ENCODE data around the gene RHOF. TPM values are rescaled to one million over a fixed set of nuclear protein-coding genes. Genes with fewer than 3 reads are reported as not detected.
"Not testable (repeated sequence)": the region's sequence is repeated elsewhere in the genome, so short reads cannot be mapped to it uniquely, and the experiment has no call there.

RHOF gene
- total and polyA plus RNA-seq, 5 donors from 2014 or later, result 80.4 to 149 (median 96.4) TPM

DNA sequence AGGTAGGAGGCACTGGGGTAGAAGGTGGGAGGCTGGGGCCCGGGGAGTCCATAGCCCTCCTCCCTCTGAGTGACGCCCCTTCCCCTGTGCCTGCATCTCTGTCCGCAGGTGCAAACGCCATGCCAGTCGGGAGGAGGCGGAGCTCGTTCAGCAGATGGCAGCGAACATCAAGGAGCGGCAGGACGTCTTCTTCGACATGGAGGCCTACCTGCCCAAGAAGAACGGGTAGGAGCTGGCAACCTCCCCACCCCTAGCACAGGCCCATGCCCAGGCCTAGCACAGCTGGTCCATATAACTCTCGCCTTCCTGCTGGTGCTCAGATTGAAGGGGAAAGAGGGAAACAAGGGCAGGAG, 45.3 kb downstream of the RHOF start:
- H3K4me1 ChIP-seq (ENCODE audit: control insufficient read depth, insufficient read depth, low read length, poor library complexity, severe bottlenecking), result peaks cover 5% of the 10 kb centered on the region
- ATAC-seq (ENCODE audit: low read depth in 2 of 2), result no peak
- Mint-ChIP-seq H3K9me3 (peaks cover 0 to 1% (median 0%) of the 10 kb centered on the region in 7 donors), H3K36me3 (peaks cover 3% of the 10 kb centered on the region), H3K4me1 (peaks cover 0 to 7% (median 3%) of the 10 kb centered on the region in 4 donors), H3K27ac (peak overlapping the region in 1 of 3 donors; percentile 25), H3K4me3 (no peak overlapping the region), H3K27me3 (no peaks in the 10 kb centered on the region)
- H3K4me3 ChIP-seq (ENCODE audit: low read depth, low read length), result no peak overlapping the region
- no peaks in the 10 kb centered on the region for H3K27me3 ChIP-seq (ENCODE audit: control insufficient read depth, insufficient read depth, low read length)
- no peak for DNase-seq
- no peaks in the 10 kb centered on the region for H3K9me3 ChIP-seq (ENCODE audit: control insufficient read depth in 2 of 2, low read length in 2 of 2)
- no peak overlapping the region for H3K27ac ChIP-seq (ENCODE audit: insufficient read depth, low read length, poor library complexity, severe bottlenecking)
- H3K36me3 ChIP-seq (ENCODE audit: control insufficient read depth, insufficient read depth, low read length), result no peaks in the 10 kb centered on the region

DNA sequence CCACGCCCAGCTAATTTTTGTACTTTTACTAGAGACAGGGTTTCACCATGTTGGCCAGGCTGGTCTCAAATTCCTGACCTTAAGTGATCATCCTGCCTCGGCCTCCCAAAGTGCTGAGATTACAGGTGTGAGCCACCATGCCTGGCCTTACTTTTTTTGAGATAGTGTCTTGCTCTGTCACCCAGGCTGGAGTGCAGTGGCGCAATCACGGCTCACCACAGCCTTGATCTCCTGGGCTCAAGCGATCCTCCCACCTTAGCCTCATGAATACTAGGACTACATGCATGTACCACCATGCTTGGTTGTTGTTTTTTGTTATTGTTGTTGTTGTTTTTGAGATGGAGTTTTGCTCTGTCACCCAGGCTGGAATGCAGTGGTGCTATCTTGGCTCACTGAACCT, 47.9 kb downstream of the RHOF start:
- H3K27me3 Mint-ChIP-seq; H3K27ac Mint-ChIP-seq; H3K36me3 ChIP-seq (ENCODE audit: control insufficient read depth, insufficient read depth, low read length); H3K4me3 ChIP-seq (ENCODE audit: low read depth, low read length); H3K9me3 Mint-ChIP-seq; DNase-seq; H3K27me3 ChIP-seq (ENCODE audit: control insufficient read depth, insufficient read depth, low read length); H3K4me3 Mint-ChIP-seq; H3K27ac ChIP-seq (ENCODE audit: insufficient read depth, low read length, poor library complexity, severe bottlenecking); H3K9me3 ChIP-seq (ENCODE audit: control insufficient read depth in 2 of 2, low read length in 2 of 2); H3K36me3 Mint-ChIP-seq; H3K4me1 Mint-ChIP-seq; ATAC-seq (ENCODE audit: low read depth in 2 of 2); H3K4me1 ChIP-seq (ENCODE audit: control insufficient read depth, insufficient read depth, low read length, poor library complexity, severe bottlenecking): not testable (repeated sequence)

DNA sequence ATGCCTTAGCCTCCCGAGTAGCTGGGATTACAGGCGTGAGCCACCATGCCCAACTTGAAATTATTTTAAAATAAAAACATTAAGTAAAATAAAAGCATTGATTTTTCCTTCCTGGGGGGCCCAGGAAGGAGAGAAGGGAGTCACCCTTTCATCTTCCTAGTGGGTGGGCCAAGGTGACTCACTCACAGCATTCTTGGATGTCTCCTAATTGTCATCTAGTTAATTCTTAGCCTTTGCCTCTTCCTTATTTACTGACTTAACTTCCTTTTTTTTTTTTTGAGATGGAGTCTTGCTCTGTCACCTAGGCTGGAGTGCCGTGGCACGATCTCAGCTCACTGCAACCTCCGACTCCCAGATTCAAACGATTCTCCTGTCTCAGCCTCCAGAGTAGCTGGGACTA, 51.7 kb downstream of the RHOF start:
- Mint-ChIP-seq H3K27ac (no peak overlapping the region), H3K27me3 (no peaks in the 10 kb centered on the region), H3K36me3 (peaks cover 8% of the 10 kb centered on the region), H3K4me3 (no peak overlapping the region), H3K9me3 (no peaks in the 10 kb centered on the region), H3K4me1 (no peaks in the 10 kb centered on the region)
- Histone ChIP-seq H3K4me1 (ENCODE audit: control insufficient read depth, insufficient read depth, low read length, poor library complexity, severe bottlenecking) (no peaks in the 10 kb centered on the region), H3K9me3 (ENCODE audit: control insufficient read depth in 2 of 2, low read length in 2 of 2) (no peaks in the 10 kb centered on the region), H3K4me3 (ENCODE audit: low read depth, low read length) (no peak overlapping the region), H3K27me3 (ENCODE audit: control insufficient read depth, insufficient read depth, low read length) (no peaks in the 10 kb centered on the region), H3K36me3 (ENCODE audit: control insufficient read depth, insufficient read depth, low read length) (no peaks in the 10 kb centered on the region), H3K27ac (ENCODE audit: insufficient read depth, low read length, poor library complexity, severe bottlenecking) (no peak overlapping the region)
- DNase-seq (no peak), ATAC-seq (ENCODE audit: low read depth in 2 of 2) (no peak)

DNA sequence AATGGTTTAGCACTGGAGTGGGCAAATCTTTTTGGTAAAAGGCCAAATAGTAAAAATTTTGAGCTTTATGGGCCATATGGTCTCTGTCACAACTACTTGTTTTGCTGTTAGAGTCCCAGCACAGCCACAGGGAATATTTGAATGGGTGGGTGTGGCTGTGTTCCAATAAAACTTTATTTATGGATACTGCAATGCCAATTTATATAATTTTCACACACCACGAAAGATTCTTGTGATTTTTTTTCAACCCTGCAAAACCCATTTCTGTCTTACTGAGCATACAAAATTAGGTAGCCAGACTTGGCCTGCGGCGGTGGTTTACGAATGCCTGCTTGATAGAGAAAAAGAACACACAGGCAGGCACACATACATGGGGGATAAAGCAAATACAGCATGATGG, 52.6 kb downstream of the RHOF start:
- Mint-ChIP-seq H3K27me3 (no peaks in the 10 kb centered on the region), H3K36me3 (peaks cover 8% of the 10 kb centered on the region), H3K4me1 (no peaks in the 10 kb centered on the region), H3K4me3 (no peak overlapping the region), H3K9me3 (no peaks in the 10 kb centered on the region), H3K27ac (no peak overlapping the region)
- H3K4me1 ChIP-seq (ENCODE audit: control insufficient read depth, insufficient read depth, low read length, poor library complexity, severe bottlenecking), result no peaks in the 10 kb centered on the region
- DNase-seq (no peak), ATAC-seq (ENCODE audit: low read depth in 2 of 2) (no peak)
- H3K36me3 ChIP-seq (ENCODE audit: control insufficient read depth, insufficient read depth, low read length), result no peaks in the 10 kb centered on the region
- H3K4me3 ChIP-seq (ENCODE audit: low read depth, low read length), result no peak overlapping the region
- H3K9me3 ChIP-seq (ENCODE audit: control insufficient read depth in 2 of 2, low read length in 2 of 2), result no peaks in the 10 kb centered on the region
- no peak overlapping the region for H3K27ac ChIP-seq (ENCODE audit: insufficient read depth, low read length, poor library complexity, severe bottlenecking)
- no peaks in the 10 kb centered on the region for H3K27me3 ChIP-seq (ENCODE audit: control insufficient read depth, insufficient read depth, low read length)

DNA sequence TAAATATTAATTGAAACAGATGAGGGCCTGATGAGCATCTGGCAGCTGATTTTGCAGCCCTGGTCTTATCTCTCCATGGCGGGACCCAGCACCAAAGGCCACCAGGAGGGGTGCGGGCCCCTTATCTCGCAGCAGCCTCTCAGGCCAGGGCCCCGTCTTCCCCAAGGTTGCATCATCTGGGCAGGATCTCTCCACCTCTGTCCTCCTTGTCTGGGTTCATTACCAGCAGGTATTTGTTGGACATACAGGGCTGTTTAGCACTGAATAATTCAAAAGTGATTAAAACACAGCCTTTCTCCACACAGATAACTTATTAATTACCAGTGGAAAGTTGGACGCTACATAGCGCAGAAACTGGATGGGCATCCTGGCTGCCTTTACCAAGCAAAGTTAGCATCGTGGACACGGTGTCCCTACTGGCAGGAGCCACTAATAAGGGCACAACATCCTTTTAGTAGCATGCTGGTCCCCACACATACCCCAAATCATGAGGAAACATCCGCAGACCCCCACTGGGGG, 55.1 kb downstream of the RHOF start:
- Histone ChIP-seq H3K4me3 (ENCODE audit: low read depth, low read length) (no peak overlapping the region), H3K9me3 (ENCODE audit: control insufficient read depth in 2 of 2, low read length in 2 of 2) (no peaks in the 10 kb centered on the region), H3K27ac (ENCODE audit: insufficient read depth, low read length, poor library complexity, severe bottlenecking) (no peak overlapping the region), H3K4me1 (ENCODE audit: control insufficient read depth, insufficient read depth, low read length, poor library complexity, severe bottlenecking) (no peaks in the 10 kb centered on the region), H3K27me3 (ENCODE audit: control insufficient read depth, insufficient read depth, low read length) (no peaks in the 10 kb centered on the region), H3K36me3 (ENCODE audit: control insufficient read depth, insufficient read depth, low read length) (no peaks in the 10 kb centered on the region)
- Mint-ChIP-seq H3K27me3 (no peaks in the 10 kb centered on the region), H3K4me3 (no peak overlapping the region), H3K9me3 (no peaks in the 10 kb centered on the region), H3K4me1 (no peaks in the 10 kb centered on the region), H3K36me3 (peaks cover 5% of the 10 kb centered on the region), H3K27ac (no peak overlapping the region)
- DNase-seq (no peak), ATAC-seq (ENCODE audit: low read depth in 2 of 2) (no peak)

DNA sequence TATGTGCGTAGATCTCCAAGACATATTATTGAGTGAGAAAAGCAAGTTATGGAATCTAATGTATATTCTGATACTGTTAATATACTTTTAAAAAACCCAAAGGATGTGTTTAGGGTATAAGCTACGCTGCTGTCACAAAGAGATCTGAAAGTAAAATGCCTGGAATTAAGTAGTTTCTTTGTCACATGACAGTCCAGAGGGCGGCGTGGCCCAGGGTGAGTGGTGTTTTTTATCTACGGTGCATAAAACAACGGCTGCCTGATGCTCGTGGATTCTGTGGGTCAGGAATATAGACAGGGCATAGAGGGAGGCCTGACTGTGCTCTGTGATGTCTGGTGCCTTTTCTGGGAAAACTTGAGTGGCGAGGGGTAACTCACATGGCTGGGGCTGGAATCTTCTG, 59.6 kb downstream of the RHOF start:
- Mint-ChIP-seq H3K4me1 (no peaks in the 10 kb centered on the region), H3K9me3 (no peaks in the 10 kb centered on the region), H3K27ac (no peak overlapping the region), H3K36me3 (no peaks in the 10 kb centered on the region), H3K4me3 (no peak overlapping the region), H3K27me3 (no peaks in the 10 kb centered on the region)
- ATAC-seq (ENCODE audit: low read depth in 2 of 2) (no peak), DNase-seq (no peak)
- Histone ChIP-seq H3K4me1 (ENCODE audit: control insufficient read depth, insufficient read depth, low read length, poor library complexity, severe bottlenecking) (no peaks in the 10 kb centered on the region), H3K27me3 (ENCODE audit: control insufficient read depth, insufficient read depth, low read length) (no peaks in the 10 kb centered on the region), H3K4me3 (ENCODE audit: low read depth, low read length) (no peak overlapping the region), H3K27ac (ENCODE audit: insufficient read depth, low read length, poor library complexity, severe bottlenecking) (no peak overlapping the region), H3K9me3 (ENCODE audit: control insufficient read depth in 2 of 2, low read length in 2 of 2) (no peaks in the 10 kb centered on the region), H3K36me3 (ENCODE audit: control insufficient read depth, insufficient read depth, low read length) (no peaks in the 10 kb centered on the region)

DNA sequence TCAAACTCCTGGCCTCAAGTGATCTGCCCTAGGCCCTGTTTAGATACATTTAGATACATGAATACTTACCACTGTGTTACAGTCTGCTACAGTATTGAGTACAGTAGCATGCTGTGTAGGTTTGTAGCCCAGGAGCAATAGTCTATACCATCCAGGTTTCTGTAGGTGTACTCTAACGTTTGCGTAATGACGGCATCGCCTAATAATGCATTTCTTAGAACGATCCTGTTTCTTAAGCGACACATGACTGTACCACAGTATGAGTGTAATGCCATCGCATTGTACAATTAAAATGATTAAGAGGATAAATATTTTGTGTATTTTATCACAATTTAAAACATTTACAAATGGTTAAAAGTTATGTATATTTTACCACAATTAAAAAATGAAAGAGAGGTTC, 62.0 kb downstream of the RHOF start:
- Histone ChIP-seq H3K4me3 (ENCODE audit: low read depth, low read length) (no peak overlapping the region), H3K36me3 (ENCODE audit: control insufficient read depth, insufficient read depth, low read length) (no peaks in the 10 kb centered on the region), H3K9me3 (ENCODE audit: control insufficient read depth in 2 of 2, low read length in 2 of 2) (no peaks in the 10 kb centered on the region), H3K4me1 (ENCODE audit: control insufficient read depth, insufficient read depth, low read length, poor library complexity, severe bottlenecking) (no peaks in the 10 kb centered on the region), H3K27ac (ENCODE audit: insufficient read depth, low read length, poor library complexity, severe bottlenecking) (no peak overlapping the region), H3K27me3 (ENCODE audit: control insufficient read depth, insufficient read depth, low read length) (no peaks in the 10 kb centered on the region)
- H3K27me3 Mint-ChIP-seq, result no peaks in the 10 kb centered on the region
- ATAC-seq (ENCODE audit: low read depth in 2 of 2), result no peak
- no peaks in the 10 kb centered on the region for H3K4me1 Mint-ChIP-seq
- no peak overlapping the region for H3K4me3 Mint-ChIP-seq
- no peaks in the 10 kb centered on the region for H3K9me3 Mint-ChIP-seq
- no peak overlapping the region for H3K27ac Mint-ChIP-seq
- no peak for DNase-seq
- H3K36me3 Mint-ChIP-seq, result no peaks in the 10 kb centered on the region

DNA sequence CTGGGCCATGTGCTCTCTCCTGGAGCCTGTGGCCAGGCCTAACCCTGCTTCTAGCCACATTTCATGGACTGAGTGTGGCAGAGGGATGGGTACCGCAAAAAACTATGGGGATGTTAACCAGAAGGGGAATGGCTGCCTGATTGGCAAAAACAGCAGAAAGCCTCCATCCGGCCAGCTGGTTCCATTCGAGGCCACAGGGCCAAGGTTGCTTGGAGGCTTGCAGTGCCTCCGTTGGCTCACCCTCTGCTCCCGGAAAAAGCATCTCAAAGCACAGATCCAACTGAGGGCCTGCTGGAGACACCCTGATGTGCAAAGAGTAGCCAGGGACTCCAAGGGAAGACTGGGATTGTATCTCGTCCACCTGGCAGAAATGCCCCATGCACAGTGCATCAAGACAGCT, 64.5 kb downstream of the RHOF start:
- no peak for ATAC-seq (ENCODE audit: low read depth in 2 of 2)
- Mint-ChIP-seq H3K4me1 (peaks cover 0 to 2% (median 0%) of the 10 kb centered on the region in 4 donors), H3K9me3 (no peaks in the 10 kb centered on the region), H3K27me3 (no peaks in the 10 kb centered on the region), H3K27ac (no peak overlapping the region), H3K36me3 (peaks cover 5% of the 10 kb centered on the region), H3K4me3 (no peak overlapping the region)
- DNase-seq, result no peak
- Histone ChIP-seq H3K4me3 (ENCODE audit: low read depth, low read length) (no peak overlapping the region), H3K27ac (ENCODE audit: insufficient read depth, low read length, poor library complexity, severe bottlenecking) (no peak overlapping the region), H3K27me3 (ENCODE audit: control insufficient read depth, insufficient read depth, low read length) (no peaks in the 10 kb centered on the region), H3K9me3 (ENCODE audit: control insufficient read depth in 2 of 2, low read length in 2 of 2) (no peaks in the 10 kb centered on the region), H3K36me3 (ENCODE audit: control insufficient read depth, insufficient read depth, low read length) (no peaks in the 10 kb centered on the region), H3K4me1 (ENCODE audit: control insufficient read depth, insufficient read depth, low read length, poor library complexity, severe bottlenecking) (no peaks in the 10 kb centered on the region)
